ENCODE measurements around the gene ABCA4.

Gene ABCA4

GRCh38 chr1:94068096-94068998, 52.6 kb downstream of the ABCA4 start:
- Mint-ChIP-seq H3K27ac (ENCODE audit: low read depth) (no peak overlapping the region), H3K27me3 (peaks cover 13% of the 10 kb centered on the region), H3K4me1 (no peaks in the 10 kb centered on the region), H3K4me3 (no peak overlapping the region), H3K9me3 (no peaks in the 10 kb centered on the region), H3K36me3 (ENCODE audit: insufficient read depth) (no peaks in the 10 kb centered on the region)
- ATAC-seq (replicated peaks; ENCODE audit: extremely low read depth, poor library complexity, severe bottlenecking) (no peak), DNase-seq (ENCODE audit: low spot score in 2 of 2) (no peak)

GRCh38 chr1:94067196-94067595, 53.8 kb downstream of the ABCA4 start:
- no peaks in the 10 kb centered on the region for H3K9me3 Mint-ChIP-seq
- peaks cover 25% of the 10 kb centered on the region for H3K27me3 Mint-ChIP-seq
- no peaks in the 10 kb centered on the region for H3K4me1 Mint-ChIP-seq

GRCh38 chr1:94063379-94063778, 57.6 kb downstream of the ABCA4 start:
- H3K9me3 Mint-ChIP-seq = no peaks in the 10 kb centered on the region
- no peak for DNase-seq (ENCODE audit: low spot score in 2 of 2)
- H3K4me1 Mint-ChIP-seq = no peaks in the 10 kb centered on the region
- no peak overlapping the region for H3K27ac Mint-ChIP-seq (ENCODE audit: low read depth)
- H3K36me3 Mint-ChIP-seq (ENCODE audit: insufficient read depth) = no peaks in the 10 kb centered on the region
- ATAC-seq (replicated peaks; ENCODE audit: extremely low read depth, poor library complexity, severe bottlenecking) = no peak
- H3K27me3 Mint-ChIP-seq = peaks cover 58% of the 10 kb centered on the region
- no peak overlapping the region for H3K4me3 Mint-ChIP-seq

More at GRCh38 chr1:94067196-94067595, 53.8 kb downstream of the ABCA4 start:
- H3K4me3 Mint-ChIP-seq = no peak overlapping the region
- H3K36me3 Mint-ChIP-seq (ENCODE audit: insufficient read depth) = no peaks in the 10 kb centered on the region
- no peak overlapping the region for H3K27ac Mint-ChIP-seq (ENCODE audit: low read depth)
- ATAC-seq (replicated peaks; ENCODE audit: extremely low read depth, poor library complexity, severe bottlenecking) = no peak
- DNase-seq (ENCODE audit: low spot score in 2 of 2) = no peak

- no peak for DNase-seq (ENCODE audit: low spot score in 2 of 2)
- Mint-ChIP-seq H3K4me1 (no peaks in the 10 kb centered on the region), H3K27ac (ENCODE audit: low read depth) (no peak overlapping the region), H3K36me3 (ENCODE audit: insufficient read depth) (no peaks in the 10 kb centered on the region), H3K4me3 (no peak overlapping the region), H3K27me3 (peaks cover 60% of the 10 kb centered on the region), H3K9me3 (no peaks in the 10 kb centered on the region)
- ATAC-seq (replicated peaks; ENCODE audit: extremely low read depth, poor library complexity, severe bottlenecking) = no peak
These were observed 59.2 kb downstream of the ABCA4 start for GRCh38 chr1:94061513-94062443.

GRCh38 chr1:94060720-94061119, 60.2 kb downstream of the ABCA4 start:
- Mint-ChIP-seq H3K4me1 (no peaks in the 10 kb centered on the region), H3K27ac (ENCODE audit: low read depth) (no peak overlapping the region), H3K9me3 (no peaks in the 10 kb centered on the region), H3K4me3 (no peak overlapping the region), H3K36me3 (ENCODE audit: insufficient read depth) (no peaks in the 10 kb centered on the region), H3K27me3 (peaks cover 70% of the 10 kb centered on the region)
- DNase-seq (ENCODE audit: low spot score in 2 of 2) = no peak
- no peak for ATAC-seq (replicated peaks; ENCODE audit: extremely low read depth, poor library complexity, severe bottlenecking)

GRCh38 chr1:94058766-94059165, 62.2 kb downstream of the ABCA4 start:
- Mint-ChIP-seq H3K4me3 (no peak overlapping the region), H3K9me3 (no peaks in the 10 kb centered on the region), H3K36me3 (ENCODE audit: insufficient read depth) (no peaks in the 10 kb centered on the region), H3K27ac (ENCODE audit: low read depth) (no peak overlapping the region), H3K4me1 (no peaks in the 10 kb centered on the region), H3K27me3 (peaks cover 81% of the 10 kb centered on the region)
- ATAC-seq (replicated peaks; ENCODE audit: extremely low read depth, poor library complexity, severe bottlenecking) = no peak
- no peak for DNase-seq (ENCODE audit: low spot score in 2 of 2)

GRCh38 chr1:94056996-94057395, 64.0 kb downstream of the ABCA4 start:
- H3K9me3 Mint-ChIP-seq = no peaks in the 10 kb centered on the region
- no peak overlapping the region for H3K4me3 Mint-ChIP-seq
- no peak for DNase-seq (ENCODE audit: low spot score in 2 of 2)
- no peaks in the 10 kb centered on the region for H3K36me3 Mint-ChIP-seq (ENCODE audit: insufficient read depth)
- H3K27ac Mint-ChIP-seq (ENCODE audit: low read depth) = no peak overlapping the region
- H3K4me1 Mint-ChIP-seq = no peaks in the 10 kb centered on the region
- ATAC-seq (replicated peaks; ENCODE audit: extremely low read depth, poor library complexity, severe bottlenecking) = no peak
- peaks cover 79% of the 10 kb centered on the region for H3K27me3 Mint-ChIP-seq

GRCh38 chr1:94056171-94056570, 64.8 kb downstream of the ABCA4 start:
- no peak overlapping the region for H3K27ac Mint-ChIP-seq (ENCODE audit: low read depth)

GRCh38 chr1:94055459-94056122, 65.4 kb downstream of the ABCA4 start:
- H3K4me3 Mint-ChIP-seq = no peak overlapping the region
- H3K27me3 Mint-ChIP-seq = peaks cover 77% of the 10 kb centered on the region
- no peak overlapping the region for H3K27ac Mint-ChIP-seq (ENCODE audit: low read depth)
- H3K4me1 Mint-ChIP-seq = no peaks in the 10 kb centered on the region
- ATAC-seq (replicated peaks; ENCODE audit: extremely low read depth, poor library complexity, severe bottlenecking) (no peak), DNase-seq (ENCODE audit: low spot score in 2 of 2) (no peak)
- H3K9me3 Mint-ChIP-seq = no peaks in the 10 kb centered on the region
- H3K36me3 Mint-ChIP-seq (ENCODE audit: insufficient read depth) = no peaks in the 10 kb centered on the region

More at GRCh38 chr1:94056171-94056570, 64.8 kb downstream of the ABCA4 start:
- ATAC-seq (replicated peaks; ENCODE audit: extremely low read depth, poor library complexity, severe bottlenecking) (no peak), DNase-seq (ENCODE audit: low spot score in 2 of 2) (no peak)
- Mint-ChIP-seq H3K9me3 (no peaks in the 10 kb centered on the region), H3K4me1 (no peaks in the 10 kb centered on the region), H3K27me3 (peaks cover 79% of the 10 kb centered on the region), H3K4me3 (no peak overlapping the region), H3K36me3 (ENCODE audit: insufficient read depth) (no peaks in the 10 kb centered on the region)

GRCh38 chr1:94050675-94051074, 70.3 kb downstream of the ABCA4 start:
- peaks cover 69% of the 10 kb centered on the region for H3K27me3 Mint-ChIP-seq
- H3K27ac Mint-ChIP-seq (ENCODE audit: low read depth) = no peak overlapping the region
- no peak for ATAC-seq (replicated peaks; ENCODE audit: extremely low read depth, poor library complexity, severe bottlenecking)
- H3K9me3 Mint-ChIP-seq = no peaks in the 10 kb centered on the region
- no peaks in the 10 kb centered on the region for H3K4me1 Mint-ChIP-seq
- no peak overlapping the region for H3K4me3 Mint-ChIP-seq
- no peaks in the 10 kb centered on the region for H3K36me3 Mint-ChIP-seq (ENCODE audit: insufficient read depth)
- DNase-seq (ENCODE audit: low spot score in 2 of 2) = no peak

GRCh38 chr1:94050254-94050653, 70.7 kb downstream of the ABCA4 start:
- no peak overlapping the region for H3K4me3 Mint-ChIP-seq
- no peaks in the 10 kb centered on the region for H3K36me3 Mint-ChIP-seq (ENCODE audit: insufficient read depth)
- H3K27ac Mint-ChIP-seq (ENCODE audit: low read depth) = no peak overlapping the region
- H3K4me1 Mint-ChIP-seq = no peaks in the 10 kb centered on the region
- peaks cover 65% of the 10 kb centered on the region for H3K27me3 Mint-ChIP-seq
- no peak for ATAC-seq (replicated peaks; ENCODE audit: extremely low read depth, poor library complexity, severe bottlenecking)
- H3K9me3 Mint-ChIP-seq = no peaks in the 10 kb centered on the region
- no peak for DNase-seq (ENCODE audit: low spot score in 2 of 2)

- no peak for ATAC-seq (replicated peaks; ENCODE audit: extremely low read depth, poor library complexity, severe bottlenecking)
- no peaks in the 10 kb centered on the region for H3K9me3 Mint-ChIP-seq
- H3K36me3 Mint-ChIP-seq (ENCODE audit: insufficient read depth) = no peaks in the 10 kb centered on the region
- DNase-seq (ENCODE audit: low spot score in 2 of 2) = no peak
- H3K27me3 Mint-ChIP-seq = peaks cover 60% of the 10 kb centered on the region
- H3K27ac Mint-ChIP-seq (ENCODE audit: low read depth) = no peak overlapping the region
- no peaks in the 10 kb centered on the region for H3K4me1 Mint-ChIP-seq
- H3K4me3 Mint-ChIP-seq = no peak overlapping the region
These were observed 71.2 kb downstream of the ABCA4 start for GRCh38 chr1:94049791-94050190.
